HG03521 (cell line): ENCODE results near the gene EMILIN2.

Source experiments
- ATAC-seq: cut with Tn5 transposase; IDR thresholded peaks from one replicate; pipeline ENCODE4 v1.9.1; 2021; ENCODE audit warnings: mild to moderate bottlenecking, moderate library complexity; ENCODE audit not compliant: unreplicated experiment

EMILIN2 gene

DNA sequence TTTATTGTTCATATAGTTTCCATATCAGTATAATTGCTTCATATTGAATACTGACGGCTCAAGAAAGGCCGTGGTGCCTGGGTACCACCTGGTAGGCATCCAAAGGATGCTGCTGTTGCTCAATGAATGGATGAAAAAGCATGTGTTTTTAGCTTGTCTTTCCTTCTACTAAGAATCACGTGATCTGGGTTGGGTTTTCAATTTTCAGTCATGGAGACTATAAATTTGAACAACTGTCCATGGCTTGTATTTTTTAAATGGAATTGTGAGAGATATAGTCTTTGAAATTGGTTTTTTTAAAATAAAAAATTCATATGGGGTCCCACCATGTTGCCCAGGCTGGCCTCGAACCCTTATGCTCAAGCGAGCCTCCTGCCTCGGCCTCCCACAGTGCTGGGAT is 25.3 kb downstream of the EMILIN2 start:
- no peak for ATAC-seq

DNA sequence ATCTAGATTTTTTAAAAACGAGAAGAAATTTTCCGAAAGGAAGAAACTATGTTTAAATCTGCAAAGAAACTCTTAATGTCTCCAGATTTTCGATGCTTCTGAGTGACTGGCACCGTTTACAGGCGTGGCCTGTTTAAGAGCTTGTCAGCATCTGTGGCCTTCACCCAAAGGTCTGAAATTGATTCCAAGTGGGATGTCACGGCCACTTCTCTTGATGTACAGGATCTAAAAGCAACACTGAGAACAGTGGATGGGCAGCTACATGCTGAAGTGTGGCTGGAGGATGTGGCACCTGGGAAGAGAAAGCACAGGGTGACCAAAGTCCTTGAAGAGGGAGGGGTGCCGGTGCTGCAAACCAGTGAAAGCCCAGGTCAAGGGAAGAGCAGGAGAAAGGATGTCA is 28.0 kb downstream of the EMILIN2 start:
- ATAC-seq: no peak

- ATAC-seq: no peak
Observed at GRCh38 chr18:2878656-2879330, 32.0 kb downstream of the EMILIN2 start.

GRCh38 chr18:2879889-2880288 is 33.1 kb downstream of the EMILIN2 start:
- no peak for ATAC-seq

GRCh38 chr18:2880473-2880872 is 33.7 kb downstream of the EMILIN2 start:
- ATAC-seq: no peak

DNA sequence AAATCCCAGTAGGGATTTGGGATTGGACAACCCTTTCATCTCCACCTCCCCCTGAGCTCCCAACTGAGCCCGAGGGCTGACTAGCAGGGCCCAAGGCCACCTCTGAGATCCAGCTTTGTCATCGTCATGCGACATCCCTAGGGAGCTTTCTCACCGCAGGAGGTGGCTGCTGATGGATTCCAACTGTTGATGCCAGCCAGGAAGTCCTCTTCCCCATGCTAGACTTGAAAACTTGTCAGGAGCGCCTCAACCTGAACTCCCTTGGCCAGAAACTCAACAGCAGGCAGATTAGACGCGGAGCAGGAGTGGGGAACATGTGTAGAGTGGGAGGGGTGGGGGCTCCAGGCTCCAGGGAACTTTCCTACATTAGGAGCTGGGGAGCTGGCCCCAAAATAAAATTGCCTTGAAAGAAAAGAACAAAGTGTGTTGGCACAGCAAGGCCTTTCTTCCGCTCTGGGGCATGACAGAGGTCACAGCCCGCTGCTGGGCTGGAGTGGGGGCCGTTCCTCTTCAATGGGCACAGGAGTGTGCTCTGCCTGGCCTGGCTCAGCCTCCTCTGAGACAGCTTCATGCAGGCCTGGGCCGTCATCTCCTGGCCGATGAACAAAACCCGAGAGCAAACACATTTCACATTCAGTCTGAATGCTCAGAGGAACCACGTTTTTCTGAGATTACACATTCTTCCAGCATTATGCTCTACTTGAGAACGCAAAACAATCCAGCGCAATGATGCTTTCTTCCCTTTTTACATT is 34.5 kb downstream of the EMILIN2 start:
- ATAC-seq: no peak

DNA sequence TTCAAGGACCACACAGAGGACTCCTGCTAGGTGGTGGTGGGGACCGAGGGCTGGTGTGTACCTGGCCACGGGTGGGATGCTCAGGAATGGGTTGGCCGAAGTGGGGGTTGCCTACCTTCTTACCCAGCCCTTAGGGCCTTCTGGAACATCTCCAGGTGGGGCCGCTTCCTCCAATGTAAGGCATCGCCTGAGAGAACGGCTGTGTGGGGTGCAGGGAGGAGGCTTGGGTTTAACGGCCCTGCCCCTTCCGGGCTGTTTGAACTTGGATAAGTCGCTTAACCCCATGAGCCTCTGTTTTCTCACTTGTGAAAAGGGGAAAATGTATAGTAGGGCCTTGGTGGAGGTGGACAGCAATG is 35.0 kb downstream of the EMILIN2 start:
- ATAC-seq: no peak

DNA sequence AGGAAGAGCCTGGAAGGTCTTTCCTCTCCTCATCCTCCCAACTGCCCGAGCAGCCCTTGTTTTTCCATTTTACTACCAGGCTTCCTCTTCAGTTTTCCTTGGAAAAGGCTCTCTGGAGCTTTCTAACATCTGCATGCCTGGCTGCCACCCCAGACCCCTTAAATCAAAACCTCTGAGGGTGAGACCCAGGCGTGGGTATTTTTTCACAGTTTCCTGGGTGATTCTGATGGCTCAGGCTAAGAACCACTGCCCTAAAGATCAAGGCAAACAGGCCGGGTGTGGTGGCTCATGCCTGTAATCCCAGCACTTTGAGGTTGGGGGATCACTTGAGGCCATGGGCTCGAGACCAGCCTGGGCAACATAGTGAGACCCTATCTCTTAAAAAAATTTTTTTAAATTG is 35.4 kb downstream of the EMILIN2 start:
- ATAC-seq: no peak

DNA sequence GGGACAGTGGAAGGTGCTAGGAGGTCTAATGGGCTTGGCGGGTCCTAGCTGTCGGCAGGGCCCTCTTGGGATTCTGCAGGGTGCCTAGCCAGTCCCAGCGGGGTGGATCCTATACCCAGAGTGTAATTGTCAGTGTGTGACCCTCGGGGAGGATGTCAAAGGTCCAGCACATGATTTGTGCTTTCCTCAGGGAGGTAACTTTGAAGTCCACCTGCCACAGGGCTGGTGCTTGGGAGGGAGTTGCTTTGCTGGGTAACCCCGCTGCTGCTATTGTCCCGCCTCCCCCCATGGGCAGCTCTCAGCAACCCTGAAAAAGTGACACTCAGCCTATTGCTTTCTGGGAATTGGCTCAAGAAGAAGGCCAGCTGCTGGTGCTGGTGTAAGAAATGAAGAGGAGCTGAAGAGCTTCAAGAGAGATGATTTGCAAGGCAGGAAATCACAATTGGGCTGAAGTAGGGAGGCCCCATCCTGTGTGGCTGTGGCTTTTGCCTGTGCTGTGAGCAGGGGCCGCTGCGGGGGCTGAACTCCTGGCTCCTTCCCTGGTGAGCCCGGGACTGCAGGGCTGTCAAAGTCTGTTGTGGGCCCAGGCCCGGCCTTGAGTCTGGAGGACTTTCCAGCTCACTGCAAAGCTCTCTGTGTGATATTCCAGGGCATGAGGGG is 36.4 kb downstream of the EMILIN2 start:
- no peak for ATAC-seq

GRCh38 chr18:2884706-2885285 is 38.0 kb downstream of the EMILIN2 start:
- no peak for ATAC-seq

GRCh38 chr18:2887470-2887869 is 40.7 kb downstream of the EMILIN2 start:
- ATAC-seq: no peak

- no peak for ATAC-seq
Observed at GRCh38 chr18:2889761-2890192, 43.0 kb downstream of the EMILIN2 start.

DNA sequence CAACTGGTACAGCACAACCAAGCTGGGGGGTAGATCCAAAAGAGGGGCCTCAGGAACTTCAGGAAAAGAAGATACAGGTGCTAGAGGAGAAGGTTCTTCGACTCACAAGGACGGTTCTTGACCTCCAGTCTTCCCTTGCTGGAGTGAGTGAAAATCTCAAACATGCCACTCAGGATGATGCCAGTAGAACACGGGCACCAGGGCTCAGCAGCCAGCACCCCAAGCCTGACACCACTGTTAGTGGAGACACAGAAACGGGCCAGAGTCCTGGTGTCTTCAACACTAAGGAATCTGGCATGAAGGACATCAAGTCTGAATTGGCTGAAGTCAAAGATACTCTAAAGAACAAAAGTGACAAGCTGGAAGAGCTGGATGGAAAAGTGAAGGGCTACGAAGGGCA is 43.8 kb downstream of the EMILIN2 start:
- ATAC-seq: no peak

DNA sequence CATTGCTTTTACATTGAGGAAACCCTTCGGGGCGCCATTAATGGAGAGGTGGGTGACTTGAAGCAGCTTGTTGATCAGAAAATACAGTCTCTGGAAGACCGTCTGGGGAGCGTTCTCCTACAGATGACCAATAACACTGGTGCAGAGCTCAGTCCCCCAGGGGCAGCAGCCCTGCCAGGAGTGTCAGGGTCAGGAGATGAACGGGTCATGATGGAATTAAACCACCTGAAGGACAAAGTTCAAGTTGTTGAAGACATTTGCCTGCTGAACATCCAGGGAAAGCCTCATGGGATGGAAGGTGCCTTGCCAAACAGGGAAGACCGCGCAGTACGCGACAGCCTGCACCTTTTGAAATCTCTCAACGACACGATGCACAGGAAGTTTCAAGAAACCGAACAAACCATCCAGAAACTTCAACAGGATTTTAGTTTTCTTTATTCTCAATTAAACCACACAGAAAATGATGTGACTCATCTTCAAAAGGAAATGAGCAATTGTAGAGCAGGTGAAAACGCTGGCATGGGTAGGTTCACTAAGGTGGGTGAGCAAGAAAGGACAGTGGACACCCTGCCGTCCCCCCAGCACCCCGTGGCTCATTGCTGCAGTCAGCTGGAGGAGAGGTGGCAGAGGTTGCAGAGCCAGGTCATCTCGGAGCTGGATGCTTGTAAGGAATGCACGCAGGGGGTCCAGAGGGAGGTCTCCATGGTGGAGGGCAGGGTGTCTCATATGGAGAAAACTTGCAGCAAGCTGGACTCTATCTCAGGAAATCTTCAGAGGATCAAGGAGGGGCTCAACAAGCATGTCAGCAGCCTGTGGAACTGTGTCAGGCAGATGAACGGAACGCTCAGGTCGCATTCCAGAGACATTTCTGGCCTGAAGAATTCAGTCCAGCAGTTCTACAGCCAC is 45.0 kb downstream of the EMILIN2 start:
- no peak for ATAC-seq

DNA sequence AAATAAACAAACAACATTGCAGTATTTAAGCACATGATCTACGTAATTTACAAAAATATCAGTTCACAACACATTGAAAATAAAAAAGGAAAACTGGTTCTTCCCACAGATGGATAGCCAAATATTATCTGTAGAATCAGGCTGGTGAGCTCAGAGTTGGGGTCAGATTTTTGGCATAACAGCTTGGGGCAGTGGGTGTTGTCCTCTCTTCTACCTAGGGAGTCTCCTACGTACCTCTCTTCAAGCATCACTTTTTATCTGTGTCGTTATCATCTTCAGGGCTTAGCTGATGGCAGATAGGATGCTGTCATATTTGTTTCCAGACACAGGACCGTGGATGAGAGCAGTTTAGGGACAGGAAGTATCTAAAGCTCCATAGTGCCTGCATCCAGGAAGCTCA is 46.2 kb downstream of the EMILIN2 start:
- no peak for ATAC-seq

DNA sequence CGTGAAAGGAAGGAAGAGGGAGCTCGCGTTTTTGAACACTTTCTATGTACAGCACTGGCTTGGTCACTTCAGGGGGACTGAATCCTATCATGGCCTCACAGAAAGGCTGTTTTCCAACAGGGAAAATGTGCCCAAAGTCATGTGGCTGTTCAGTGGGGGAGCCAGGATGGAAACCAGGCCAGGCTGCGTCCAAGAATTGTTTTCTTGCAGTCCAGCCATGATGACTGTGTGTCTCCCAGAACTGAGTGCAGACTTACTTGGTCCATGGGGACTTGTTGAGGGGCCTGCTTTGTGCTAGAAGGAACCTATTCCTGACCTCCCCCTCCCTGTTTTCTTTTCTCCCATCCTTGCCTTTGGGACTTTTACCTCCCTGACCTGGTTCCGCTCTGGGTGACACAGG is 46.9 kb downstream of the EMILIN2 start:
- ATAC-seq: no peak

DNA sequence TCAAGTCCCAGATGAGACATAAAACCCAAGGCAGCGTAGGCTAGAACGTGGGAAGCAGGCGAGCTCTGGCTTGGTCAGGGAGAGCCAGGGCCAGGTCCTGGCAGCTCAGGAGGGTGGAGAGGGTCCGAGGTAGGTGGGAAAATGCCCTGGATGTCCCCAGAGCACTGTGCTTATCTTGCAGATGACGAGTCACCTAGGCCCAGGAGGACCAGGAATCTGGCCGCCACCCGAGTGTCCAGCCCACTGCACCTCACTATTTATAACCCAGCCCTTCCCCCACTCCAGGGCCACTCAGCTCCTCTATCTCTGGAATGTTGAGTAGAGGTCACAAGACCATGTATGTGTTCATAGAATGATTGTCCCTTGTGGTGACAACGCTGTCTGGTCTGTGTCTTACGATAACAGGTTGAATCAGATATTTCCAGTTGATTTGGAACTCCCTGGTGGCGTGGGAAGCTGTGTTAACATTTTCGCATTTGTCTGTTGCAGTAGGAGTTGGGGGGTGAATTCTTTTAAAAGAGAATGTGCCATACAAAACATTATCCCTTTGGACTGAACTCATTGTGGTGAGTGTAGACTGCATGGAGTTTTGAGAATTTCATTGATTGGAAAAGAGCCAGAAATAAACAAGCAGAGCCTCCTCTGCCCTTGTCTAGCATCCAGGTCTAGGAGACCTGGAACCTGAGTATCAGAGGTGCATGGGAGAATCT is 47.5 kb downstream of the EMILIN2 start:
- ATAC-seq: no peak

GRCh38 chr18:2894841-2895370 is 48.1 kb downstream of the EMILIN2 start:
- ATAC-seq: no peak

GRCh38 chr18:2895391-2895790 is 48.6 kb downstream of the EMILIN2 start:
- no peak for ATAC-seq

GRCh38 chr18:2896990-2897389 is 50.2 kb downstream of the EMILIN2 start:
- no peak for ATAC-seq
